K562 (cell line): ENCODE results near the gene PLXNA2. TPM values are rescaled to one million over a fixed set of nuclear protein-coding genes. Genes with fewer than 3 reads are reported as not detected.

Experiments used
- ATAC-seq: fragments of 200-7000 bp; cut with Tn5 transposase; 3 replicates; pipeline ENCODE4 v1.9.1; 2020; ENCODE audit warnings: moderate library complexity
- BruUV-seq: library from RNA; stranded (reverse); fragments of 400-500 nt; replicated peaks from 2 replicates; lab custom pipeline; 2021; lab: Mats Ljungman, UMichigan
- CTCF ChIA-PET: fragments of 300-600 bp; formaldehyde crosslinking; extraction: SDS; loops from one replicate; lab custom pipeline; 2021; ENCODE audit warnings: low intra/inter-chr PET ratio; lab: Yijun Ruan, JAX
- POLR2A ChIA-PET: fragments of 300-600, 350-650 bp; sonication (Branson Sonifier 250); formaldehyde crosslinking; extraction: SDS; loops from one replicate; lab custom pipeline; 2021; ENCODE audit warnings: antibody characterized with exemption, inconsistent platforms; lab: Yijun Ruan, JAX
- DNase-seq, 4 experiments: peaks; one replicate each; pipeline versions ENCODE4 v3.0.0 to v3.0.0-alpha.2; 2011 to 2018; ENCODE audit warnings: low spot score in 3 of 4, mixed read lengths in 3 of 4; ENCODE audit errors: extremely low read depth in 1 of 4
- FAIRE-seq: peaks from 2 replicates; lab custom pipeline; 2011; peaks lifted over from hg19 to GRCh38; lab: Jason Lieb, UNC
- H2AFZ ChIP-seq: 2 replicates; pipeline ENCODE4 v1.6.0; 2011; ENCODE audit warnings: low read depth, low read length, control low read depth, inconsistent platforms
- H3K27ac ChIP-seq: fragments of 200-600 bp; 3 replicates; pipeline ENCODE4 v1.8.0; 2011; ENCODE audit warnings: low read depth, mild to moderate bottlenecking, control low read depth, inconsistent platforms, low read length, moderate library complexity, mixed read lengths; ENCODE audit errors: extremely low read depth
- H3K27me3 ChIP-seq, 2 experiments: fragments of 300-600 bp in 1 of 2; 2 replicates in 1 of 2; 3 replicates in 1 of 2; pipeline versions ENCODE4 v1.6.0 to v1.8.0; 2011; ENCODE audit warnings: inconsistent platforms in 2 of 2, low read length in 2 of 2, mild to moderate bottlenecking in 1 of 2, mixed read lengths in 1 of 2, moderate library complexity in 1 of 2; ENCODE audit not compliant: control insufficient read depth in 2 of 2, insufficient read depth in 2 of 2
- H3K36me3 ChIP-seq: fragments of 300-600 bp; 3 replicates; pipeline ENCODE4 v1.8.0; 2011; ENCODE audit warnings: mild to moderate bottlenecking, low read length, inconsistent platforms; ENCODE audit not compliant: control insufficient read depth, insufficient read depth
- H3K4me1 ChIP-seq, 2 experiments: fragments of 200-600 bp in 1 of 2; replicated peaks in 1 of 2; 2 replicates in 1 of 2; 3 replicates in 1 of 2; pipeline versions ENCODE4 v1.5.1 to v1.8.0; 2011; ENCODE audit warnings: inconsistent platforms in 2 of 2, low read length in 2 of 2, mild to moderate bottlenecking in 1 of 2, mixed read lengths in 1 of 2, moderate library complexity in 1 of 2; ENCODE audit not compliant: control insufficient read depth in 2 of 2, insufficient read depth in 2 of 2
- H3K4me2 ChIP-seq: 2 replicates; pipeline ENCODE4 v1.6.1; 2011; ENCODE audit warnings: low read length, control low read depth, inconsistent platforms, mixed read lengths; ENCODE audit not compliant: insufficient read depth
- H3K4me3 ChIP-seq: fragments of 200-600 bp; sonication (generic), shearing (Covaris generic); 2 replicates; pipeline ENCODE4 v1.5.1; 2016; ENCODE audit warnings: control low read depth, inconsistent platforms
- H3K79me2 ChIP-seq: fragments of 200-600 bp; 3 replicates; pipeline ENCODE4 v1.8.0; 2011; ENCODE audit warnings: low read length, inconsistent platforms; ENCODE audit not compliant: control insufficient read depth, insufficient read depth
- H3K9ac ChIP-seq, 2 experiments: 2 replicates each; pipeline versions ENCODE4 v1.6.0 to v1.6.1; 2011; ENCODE audit warnings: low read depth in 2 of 2, low read length in 2 of 2, control low read depth in 1 of 2, inconsistent platforms in 1 of 2, mild to moderate bottlenecking in 1 of 2, mixed read lengths in 1 of 2; ENCODE audit not compliant: insufficient read depth in 1 of 2
- H3K9me1 ChIP-seq: one replicate; pipeline ENCODE4 v1.6.0; 2011; ENCODE audit warnings: inconsistent platforms, mild to moderate bottlenecking, low read length, moderate library complexity; ENCODE audit not compliant: control insufficient read depth, insufficient read depth
- H3K9me3 ChIP-seq: replicated peaks from 2 replicates; pipeline ENCODE4 v1.5.1; 2011; ENCODE audit warnings: low read depth, low read length, inconsistent platforms; ENCODE audit not compliant: control insufficient read depth, insufficient read depth
- H4K20me1 ChIP-seq: replicated peaks from 2 replicates; pipeline ENCODE4 v1.6.1; 2011; ENCODE audit warnings: low read length, inconsistent platforms, mixed read lengths; ENCODE audit not compliant: control insufficient read depth, insufficient read depth
- DDX20 ChIP-seq: fragments of 450-650 bp; IDR thresholded peaks from 2 replicates; pipeline ENCODE4 v1.6.1; 2016; ENCODE audit warnings: missing genetic modification characterization, low read depth, mild to moderate bottlenecking, missing compliant biosample characterization, moderate library complexity
- MIER1 ChIP-seq: fragments of 450-650 bp; IDR thresholded peaks from 2 replicates; pipeline ENCODE4 v1.6.1; 2016; ENCODE audit warnings: antibody characterized with exemption, mild to moderate bottlenecking, low read depth
- SMARCB1 ChIP-seq: IDR thresholded peaks from 2 replicates; pipeline ENCODE4 v1.6.1; 2011; ENCODE audit warnings: improper control_type of control experiment, low read depth; ENCODE audit not compliant: insufficient read length
- TARDBP ChIP-seq: fragments of 450-650 bp; IDR thresholded peaks from 2 replicates; pipeline ENCODE4 v1.6.1; 2016
- ZNF444 ChIP-seq: fragments of 250-450 bp; sonication (Bioruptor Pico); IDR thresholded peaks from 2 replicates; pipeline ENCODE4 v1.4.0; 2020; ENCODE audit warnings: mild to moderate bottlenecking, moderate library complexity
- whole genome bisulfite sequencing: fragments of 100-300 bp; shearing (Covaris generic); methylation state at CpG from one replicate; pipeline ENCODE4 v1.1.6; 2016; ENCODE audit warnings: low coverage, mixed read lengths; ENCODE audit not compliant: insufficient coverage; ENCODE audit errors: missing lambda C conversion rate; 5-methylcytosine and 5-hydroxymethylcytosine counted together
- in situ Hi-C: fragments of 300-500 bp; cut with MboI; formaldehyde crosslinking; loops from 4 replicates; pipeline ENCODE4 v1.15.0; 2018; ENCODE audit warnings: inconsistent platforms, mixed read lengths
- intact Hi-C: fragments of 100-400 bp; cut with micrococcal nuclease; formaldehyde crosslinking; loops from 2 replicates; pipeline ENCODE4 v1.14.2; 2022
- polyA plus RNA-seq, 8 experiments: library from polyadenylated mRNA; depleted of rRNA in 4 of 8; stranded (reverse) in 5 of 8; unstranded in 3 of 8; fragments of >200 nt; fragmentation: Nextera tagmentation in 2 of 8; fragmentation: Illumina TruSeq in 1 of 8; extraction: Ambion mirVana in 2 of 8; extraction: Trizol in 1 of 8; gene quantifications; 2 replicates each; pipeline versions ENCODE4 v1.2.1 to v1.2.3, GENCODE V29; 2011 to 2014; ENCODE audit warnings: inconsistent platforms in 1 of 8, missing spikeins in 1 of 8
- total RNA-seq, 7 experiments: library from RNA; depleted of rRNA in 6 of 7; stranded (reverse); fragments of >200 nt in 6 of 7; fragmentation: Illumina TruSeq in 2 of 7; extraction: Trizol in 2 of 7; gene quantifications; 2 replicates each; pipeline versions ENCODE4 v1.2.1 to v1.2.3, GENCODE V29; 2011 to 2021; ENCODE audit warnings: low replicate concordance in 1 of 7
- TF ChIP-seq, protein P1 (sequence below), 2 experiments: IDR thresholded peaks in 1 of 2; conservative IDR thresholded peaks in 1 of 2; 2 replicates each; pipeline ENCODE4 v1.6.1; 2016; ENCODE audit warnings: low read depth in 2 of 2, mild to moderate bottlenecking in 1 of 2, missing compliant biosample characterization in 1 of 2, missing genetic modification characterization in 1 of 2, moderate library complexity in 1 of 2

Gene PLXNA2
- total and polyA plus RNA-seq, 9 of the 15 experiments (the other 6 are each of a cell fraction or from before 2014, with no cell fraction given): 0.01 to 1.3 (median 0.32) TPM

GRCh38 chr1:208288495-208288894 is 44.3 kb upstream of the PLXNA2 start:
- Histone ChIP-seq H3K4me2 (no peak overlapping the region), H3K79me2 (no peaks in the 10 kb centered on the region), H3K27ac (no peak overlapping the region), H3K4me1 (no peaks in the 10 kb centered on the region), H3K9me1 (no peaks in the 10 kb centered on the region), H3K4me3 (no peak overlapping the region), H3K36me3 (no peaks in the 10 kb centered on the region), H4K20me1 (no peaks in the 10 kb centered on the region), H3K9ac (no peak overlapping the region), H3K27me3 (peaks cover 4% of the 10 kb centered on the region in 2 experiments; a peak in 2 of 5 replicates), H2AFZ (no peak overlapping the region), H3K9me3 (no peaks in the 10 kb centered on the region)
- no TSS peak for BruUV-seq
- no peak for ATAC-seq
- intact Hi-C loops (no loop called here), in situ Hi-C loops (no loop called here)
- FAIRE-seq: no peak
- ChIA-PET POLR2A (interaction anchor here (0.9 to 1.0 kb wide), 2 partner anchors 10 to 13 kb away, joined by 3 read pairs; no protein-coding TSS in a partner anchor), CTCF (no interaction called here)
- TF ChIP-seq ZNF444 (CRISPR knock-in tag): no peak
- TF ChIP-seq DDX20 (tag): no peak
- TF ChIP-seq, protein P1, sequence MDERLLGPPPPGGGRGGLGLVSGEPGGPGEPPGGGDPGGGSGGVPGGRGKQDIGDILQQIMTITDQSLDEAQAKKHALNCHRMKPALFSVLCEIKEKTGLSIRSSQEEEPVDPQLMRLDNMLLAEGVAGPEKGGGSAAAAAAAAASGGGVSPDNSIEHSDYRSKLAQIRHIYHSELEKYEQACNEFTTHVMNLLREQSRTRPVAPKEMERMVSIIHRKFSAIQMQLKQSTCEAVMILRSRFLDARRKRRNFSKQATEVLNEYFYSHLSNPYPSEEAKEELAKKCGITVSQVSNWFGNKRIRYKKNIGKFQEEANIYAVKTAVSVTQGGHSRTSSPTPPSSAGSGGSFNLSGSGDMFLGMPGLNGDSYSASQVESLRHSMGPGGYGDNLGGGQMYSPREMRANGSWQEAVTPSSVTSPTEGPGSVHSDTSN (CRISPR knock-in tag; IDR thresholded peaks at IDR 0.05; ENCODE audit: low read depth): no peak
- TF ChIP-seq, protein P1 (tag; conservative IDR thresholded peaks at IDR 0.05; ENCODE audit: low read depth): no peak
- TF ChIP-seq MIER1: no peak
- TF ChIP-seq TARDBP: no peak
- TF ChIP-seq SMARCB1: no peak
- WGBS: 0% methylated on average over 4 of the region's 4 CpGs
- no peak for DNase-seq
